T47D (cell line): ENCODE data around the gene KIDINS220.
A peak's percentile ranks its signal among the peaks of the same experiment; 100 is the strongest.

Experiments used
- DNase-seq, 2 experiments: peaks; one replicate each; pipeline versions ENCODE4 v3.0.0 to v3.0.0-alpha.2; 2011 to 2012; ENCODE audit warnings: low read depth in 1 of 2, low spot score in 1 of 2
- JUND ChIP-seq: IDR thresholded peaks from 2 replicates; pipeline ENCODE4 v1.6.1; 2012; ENCODE audit warnings: low read depth
- in situ Hi-C: cut with HindIII; loops from 2 replicates; pipeline ENCODE4 v1.10.0; 2016; ENCODE audit warnings: low sequenced_read_pairs, low pct_unique_long_range_greater_than_20kb

The KIDINS220 gene

GRCh38 chr2:8836971-8837794 is at the start of gene KIDINS220:
Gene KIDINS220, minus strand, starts transcription at chr2:8837613. Its CDS starts 10,520 bp downstream, at chr2:8827093.
- peak; percentile 80 to 85 for DNase-seq
- TF ChIP-seq JUND: no peak
- in situ Hi-C loops: no loop called here

GRCh38 chr2:8886876-8887275 is 49.5 kb upstream of the KIDINS220 start:
- DNase-seq: no peak
- no peak for TF ChIP-seq JUND

GRCh38 chr2:8886202-8886518 is 48.7 kb upstream of the KIDINS220 start:
- TF ChIP-seq JUND: no peak
- DNase-seq: no peak
- in situ Hi-C loops: no loop called here

More at GRCh38 chr2:8886876-8887275, 49.5 kb upstream of the KIDINS220 start:
- in situ Hi-C loops: no loop called here

- TF ChIP-seq JUND: no peak
- DNase-seq: no peak
- in situ Hi-C loops: no loop called here
Observed at GRCh38 chr2:8885449-8886201, 48.2 kb upstream of the KIDINS220 start.

- DNase-seq: no peak
- TF ChIP-seq JUND: no peak
- in situ Hi-C loops: no loop called here
Observed at GRCh38 chr2:8884812-8885211, 47.4 kb upstream of the KIDINS220 start.

GRCh38 chr2:8882094-8882493 is 44.7 kb upstream of the KIDINS220 start:
- in situ Hi-C loops: no loop called here
- peak in 1 of 2 experiments; percentile 16 for DNase-seq
- TF ChIP-seq JUND: no peak

GRCh38 chr2:8877894-8878293 is 40.5 kb upstream of the KIDINS220 start:
- DNase-seq: no peak
- no peak for TF ChIP-seq JUND
- in situ Hi-C loops: no loop called here

- in situ Hi-C loops: no loop called here
- TF ChIP-seq JUND: no peak
- DNase-seq: no peak
Observed at GRCh38 chr2:8877332-8877731, 39.9 kb upstream of the KIDINS220 start.

- in situ Hi-C loops: no loop called here
- TF ChIP-seq JUND: no peak
- DNase-seq: no peak
Observed at GRCh38 chr2:8876628-8877027, 39.2 kb upstream of the KIDINS220 start.

GRCh38 chr2:8872821-8873432 is 35.5 kb upstream of the KIDINS220 start:
- in situ Hi-C loops: no loop called here
- peak; percentile 31 to 64 for DNase-seq
- TF ChIP-seq JUND: no peak

GRCh38 chr2:8870441-8870840 is 33.0 kb upstream of the KIDINS220 start:
- in situ Hi-C loops: no loop called here
- TF ChIP-seq JUND: no peak
- no peak for DNase-seq

GRCh38 chr2:8867363-8867762 is 29.9 kb upstream of the KIDINS220 start:
- in situ Hi-C loops: no loop called here
- no peak for DNase-seq
- no peak for TF ChIP-seq JUND
